NCI-H1105 treated with DMSO at 0.1 percent for 48 hours (cell line): ENCODE results near the gene DDX41.

Experiments
- DNase-seq: peaks from one replicate; lab custom pipeline; 2025; lab: John Stamatoyannopoulos, UW

The DDX41 gene

DNA sequence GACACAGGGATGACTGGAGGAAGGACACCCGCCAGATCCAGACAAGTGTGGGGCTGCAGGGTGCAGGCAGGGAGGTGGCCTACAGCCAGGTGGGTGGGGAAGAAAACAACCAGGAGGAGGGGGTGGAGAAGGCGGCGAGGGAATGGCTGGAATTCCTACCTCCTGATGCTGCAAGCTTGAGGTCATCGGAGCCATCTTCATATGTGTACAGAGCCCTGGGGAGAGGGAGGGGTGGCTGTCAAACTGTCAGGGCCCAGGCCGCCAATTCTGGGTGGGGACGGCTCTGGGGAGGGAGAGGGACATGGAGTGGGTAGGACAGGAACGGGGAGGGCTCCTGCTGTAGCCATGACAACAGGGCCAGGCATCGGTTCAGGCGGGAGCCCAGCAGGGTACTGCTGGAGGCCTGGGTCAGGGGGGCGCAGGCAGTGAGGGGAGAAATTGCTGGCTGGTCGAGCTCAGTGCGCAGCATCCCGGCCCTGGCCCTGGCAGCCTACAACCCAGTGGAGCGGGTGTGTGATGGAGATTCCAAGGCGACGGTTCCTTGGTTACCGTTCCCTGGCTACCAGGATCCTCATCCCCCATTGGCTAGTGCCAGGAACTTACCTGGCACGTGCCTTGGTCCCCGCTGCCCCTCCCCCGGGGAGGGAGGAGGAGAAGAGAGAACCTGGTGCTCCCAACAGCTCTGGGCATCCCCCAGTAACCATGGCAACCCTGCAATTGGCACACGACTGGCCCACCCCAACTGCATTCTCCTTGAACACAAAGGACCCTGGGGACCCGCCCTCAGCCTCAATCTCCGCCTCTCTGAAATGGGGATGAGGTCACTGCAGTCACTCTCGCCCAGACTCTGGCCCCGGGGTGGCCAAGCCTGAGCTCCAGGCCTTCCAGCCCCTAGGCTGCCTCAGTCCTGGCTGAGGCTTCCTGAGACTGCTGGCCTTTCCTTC, 47.8 kb downstream of the DDX41 start:
- no peak for DNase-seq

DNA sequence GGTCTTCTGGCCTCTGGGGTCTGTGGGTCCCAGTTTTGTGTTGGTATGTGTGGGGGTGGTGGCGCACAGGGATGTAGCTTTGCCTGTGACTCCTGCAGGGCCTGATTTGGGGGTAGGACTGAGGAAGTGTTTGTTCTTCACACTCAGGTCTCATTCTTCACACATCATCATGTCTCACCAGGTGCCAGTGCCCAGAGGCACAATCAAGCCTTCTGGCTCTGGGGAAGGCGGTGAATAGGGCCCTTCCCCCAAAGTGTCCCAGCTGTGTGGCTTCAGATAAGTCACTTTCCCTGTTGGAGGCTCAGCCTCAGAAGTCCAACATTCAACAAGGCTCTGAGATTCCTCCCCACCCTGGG, 48.5 kb downstream of the DDX41 start:
- no peak for DNase-seq

DNA sequence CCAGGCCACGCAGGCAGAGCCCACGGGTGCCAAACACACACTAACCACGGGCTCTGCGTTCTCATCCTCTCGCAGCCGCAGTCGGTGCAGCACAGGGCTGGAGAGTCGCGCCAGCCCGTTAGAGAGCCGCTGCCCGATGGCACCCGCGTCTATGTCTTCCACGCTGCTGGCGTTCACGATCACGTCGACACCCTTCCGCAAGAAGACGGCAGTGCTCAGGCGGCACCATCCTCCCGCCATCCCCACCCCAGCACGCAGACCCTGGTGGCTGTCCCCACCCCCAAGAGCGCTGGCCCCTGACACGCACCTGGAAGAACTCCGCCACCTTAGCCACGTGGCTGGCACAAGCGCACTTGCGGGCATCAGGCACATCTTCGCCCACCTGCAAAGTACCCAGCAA, 49.3 kb downstream of the DDX41 start:
- DNase-seq = no peak

DNA sequence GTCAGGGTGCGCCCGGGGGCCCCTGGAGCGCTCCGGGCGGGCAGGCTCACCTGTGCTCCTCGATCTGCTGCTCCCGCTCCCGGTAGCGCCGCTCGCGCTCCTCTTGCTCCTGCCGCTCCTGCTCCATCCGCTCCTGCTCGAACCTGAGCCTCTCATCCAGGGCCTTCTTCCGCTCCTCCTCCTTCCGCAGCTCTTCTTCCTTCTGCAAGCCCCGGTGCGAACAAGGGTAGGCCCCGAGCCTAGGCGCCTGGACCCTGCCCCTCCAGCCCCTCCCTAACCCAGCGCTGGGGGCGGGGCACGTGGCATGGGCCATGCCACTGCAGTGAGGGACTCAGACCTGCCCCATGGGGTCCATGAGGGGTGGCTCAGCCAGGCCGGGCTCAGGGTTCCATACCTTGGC, 49.9 kb downstream of the DDX41 start:
- DNase-seq = no peak

DNA sequence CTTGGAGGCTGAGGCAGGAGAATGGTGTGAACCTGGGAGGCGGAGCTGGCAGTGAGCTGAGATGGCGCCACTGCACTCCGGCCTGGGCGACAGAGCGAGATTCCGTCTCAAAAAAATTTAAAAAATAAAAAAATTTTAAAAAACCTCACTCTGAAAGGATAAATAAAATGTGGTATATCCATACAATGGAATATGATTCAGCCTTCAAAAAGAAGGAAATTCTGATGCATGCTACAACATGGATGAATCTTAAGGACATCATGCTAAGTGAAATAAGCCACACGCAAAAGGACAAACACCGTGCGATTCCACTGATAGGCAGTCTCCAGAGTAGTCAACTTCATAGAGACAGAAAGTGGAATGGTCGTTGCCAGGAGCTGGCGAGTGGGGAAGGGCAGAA, 51.7 kb downstream of the DDX41 start:
- DNase-seq = no peak

DNA sequence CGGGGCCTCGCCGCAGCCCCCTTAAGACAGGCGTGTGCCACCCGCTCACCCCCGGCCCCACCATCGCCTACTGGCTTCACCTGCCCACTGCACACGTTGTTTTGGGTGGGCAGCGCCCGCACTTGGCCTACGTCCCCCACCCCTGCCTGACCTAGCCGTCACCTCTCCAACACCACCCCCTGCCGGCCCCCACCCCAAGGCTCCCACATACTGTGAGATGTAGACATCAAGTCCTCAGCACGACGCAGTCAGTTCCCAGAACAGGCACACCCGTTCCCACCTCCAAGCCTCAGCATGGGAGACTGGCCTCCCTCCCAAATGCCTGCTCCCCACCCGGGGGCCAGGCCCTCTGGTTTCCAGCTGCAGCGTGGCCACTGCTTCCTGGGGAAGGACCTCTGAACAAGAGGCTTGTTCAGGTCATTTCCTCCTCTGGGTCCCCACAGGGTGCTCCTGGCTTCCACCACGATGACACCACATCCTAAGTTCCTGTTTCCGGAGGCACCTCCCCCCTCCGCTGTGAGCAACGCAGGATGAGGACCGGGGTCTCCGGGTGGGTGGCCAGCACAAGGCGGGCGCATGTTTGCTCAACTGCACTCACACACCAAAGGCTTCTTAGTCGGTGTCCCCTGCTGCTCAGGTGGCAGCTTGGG, 54.6 kb downstream of the DDX41 start:
- no peak for DNase-seq
